Stimulated activated CD4-positive, alpha-beta T cell treated with anti-CD3 and anti-CD28 coated beads, Interleukin-12 subunit alpha, Interleukin-12 subunit beta, amount 100 ng/mL, for 24 hours (primary cell): ENCODE data around the gene DAZL.

ENCODE experiments used
- DNase-seq, 2 experiments: peaks; one replicate each; pipeline ENCODE4 v3.0.0-alpha.2; 2020; ENCODE audit warnings: low read depth in 2 of 2

Gene DAZL

GRCh38 chr3:16545413-16546185 lies 59.6 kb downstream of the DAZL start:
- no peak for DNase-seq

GRCh38 chr3:16543242-16543864 lies 61.9 kb downstream of the DAZL start:
- DNase-seq: no peak

GRCh38 chr3:16538507-16538906 lies 66.7 kb downstream of the DAZL start:
- DNase-seq: no peak

- DNase-seq: no peak
Observed at GRCh38 chr3:16536996-16537395, 68.2 kb downstream of the DAZL start.
